ENCODE data around the gene PINLYP. TPM values are rescaled to one million over a fixed set of nuclear protein-coding genes. Genes with fewer than 3 reads are reported as not detected.

Gene PINLYP
- total and polyA plus RNA-seq, 2 of the 13 experiments (the other 11 are each of a cell fraction or from before 2014, with no cell fraction given), result 0.21 to 0.24 TPM

GRCh38 chr19:43552198-43552450 is 23.5 kb upstream of the PINLYP start:
- no peaks in the 10 kb centered on the region for H3K9me3 ChIP-seq (ENCODE audit: low read length)
- intact Hi-C loops (cut with micrococcal nuclease; ENCODE audit: unreplicated experiment), result no loop called here
- WGBS (ENCODE audit: low lambda C conversion rate), result no CpG with 5 or more reads among the region's 3 CpGs
- H3K79me2 ChIP-seq (ENCODE audit: insufficient read depth, low read length), result no peaks in the 10 kb centered on the region
- H3K4me3 ChIP-seq (replicated peaks in 1 of 3; ENCODE audit: insufficient read depth in 1 of 3, low read depth in 2 of 3, low read length in 3 of 3), result no peak overlapping the region
- no peak for TF ChIP-seq TBL1XR1 (IDR thresholded peaks at IDR 0.05; ENCODE audit: borderline replicate concordance, low read length, partially characterized antibody)
- no peak for TF ChIP-seq HBP1 (CRISPR knock-in tag; IDR thresholded peaks at IDR 0.05; ENCODE audit: low read depth)
- no peak for TF ChIP-seq ELF4 (CRISPR knock-in tag; IDR thresholded peaks at IDR 0.05; ENCODE audit: borderline replicate concordance)
- TF ChIP-seq ZBTB43 (CRISPR knock-in tag; conservative IDR thresholded peaks at IDR 0.05), result no peak
- TF ChIP-seq ZNF841 (CRISPR knock-in tag; IDR thresholded peaks at IDR 0.05; ENCODE audit: borderline replicate concordance), result no peak
- TF ChIP-seq ZNF296 (CRISPR knock-in tag; conservative IDR thresholded peaks at IDR 0.05), result no peak
- no peak for TF ChIP-seq DDIT3 (CRISPR knock-in tag; IDR thresholded peaks at IDR 0.05)
- no peak for TF ChIP-seq ZNF629 (CRISPR knock-in tag; conservative IDR thresholded peaks at IDR 0.05)
- no peak for TF ChIP-seq SP2 (CRISPR knock-in tag; IDR thresholded peaks at IDR 0.05)
- no peak overlapping the region for H2AFZ ChIP-seq (ENCODE audit: low read length)
- FAIRE-seq, result no peak
- ChIA-PET CTCF (ENCODE audit: low intra/inter-chr PET ratio, low total read pairs) (no interaction called here), POLR2A (no interaction called here)
- no peak overlapping the region for H3K4me2 ChIP-seq (ENCODE audit: low read depth, low read length)
- H3K4me1 ChIP-seq (ENCODE audit: insufficient read depth, low read length), result no peaks in the 10 kb centered on the region
- no peak for DNase-seq (ENCODE audit: low spot score)
- no peak for ATAC-seq
- peaks cover 18 to 47% of the 10 kb centered on the region in 2 experiments; a peak in 4 of 5 replicates for H3K36me3 ChIP-seq (replicated peaks in 1 of 2; ENCODE audit: control insufficient read depth in 1 of 2, insufficient read depth in 2 of 2, low read length in 2 of 2)
- no TSS peak for BruUV-seq (replicated peaks)
- in situ Hi-C loops (cut with HindIII; ENCODE audit: extremely low pct_ligation_motif_present, low pct_unique_long_range_greater_than_20kb), result no loop called here
- no peak overlapping the region for H3K27ac ChIP-seq (ENCODE audit: extremely low read length, insufficient read depth, low read length)
- no peaks in the 10 kb centered on the region for H3K27me3 ChIP-seq (ENCODE audit: control insufficient read depth in 1 of 2, insufficient read depth in 2 of 2, low read length in 2 of 2)
- H3K9ac ChIP-seq (ENCODE audit: insufficient read depth, low read depth, low read length), result no peak overlapping the region
- H4K20me1 ChIP-seq (ENCODE audit: insufficient read depth, low read length), result no peaks in the 10 kb centered on the region

Measured in HepG2 (cell line).